Stimulated activated memory B cell treated with anti-CD40 and anti-IgM and Interleukin-4, amounts not matched to agents 10 μg/mL and 1 μg/mL and 100 μg/mL, for 72 hours (primary cell): ENCODE results near the gene TNIK.

Experiments
- ATAC-seq: fragments of 150-1000 bp; cut with Tn5 transposase; 2 replicates; pipeline ENCODE4 v1.10.0; 2021
- H3K27ac Mint-ChIP-seq: one replicate; pipeline ENCODE4 v1.8.0; 2022; ENCODE audit warnings: mild to moderate bottlenecking, mixed read lengths
- H3K27me3 Mint-ChIP-seq: one replicate; pipeline ENCODE4 v1.8.0; 2022; ENCODE audit warnings: mixed read lengths
- H3K36me3 Mint-ChIP-seq: one replicate; pipeline ENCODE4 v1.8.0; 2022; ENCODE audit warnings: mixed read lengths
- H3K4me1 Mint-ChIP-seq: one replicate; pipeline ENCODE4 v1.8.0; 2022; ENCODE audit warnings: mixed read lengths
- H3K4me3 Mint-ChIP-seq: one replicate; pipeline ENCODE4 v1.8.0; 2022; ENCODE audit warnings: mild to moderate bottlenecking, moderate library complexity, mixed read lengths
- H3K9me3 Mint-ChIP-seq: one replicate; pipeline ENCODE4 v1.8.0; 2022; ENCODE audit warnings: mixed read lengths

The TNIK gene

DNA sequence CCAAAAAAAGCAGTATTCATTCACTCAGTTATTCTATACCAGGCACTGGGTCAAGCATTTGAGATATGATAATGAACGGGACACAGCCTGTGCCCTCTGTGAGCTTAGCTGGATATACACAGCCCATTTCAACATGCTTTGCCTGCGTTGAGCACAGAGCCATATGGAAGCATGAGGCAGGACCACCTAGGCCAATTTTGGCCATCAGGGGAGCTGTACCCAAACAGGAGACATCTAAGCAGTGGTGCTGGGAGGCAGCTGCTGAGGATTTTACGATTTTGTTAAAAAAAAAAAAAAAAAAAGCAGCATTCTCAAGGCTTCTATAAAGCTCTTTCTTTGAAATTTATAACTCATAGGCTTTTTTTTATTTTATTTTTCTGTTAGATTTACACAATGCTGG lies 346.5 kb downstream of the TNIK start:
- Mint-ChIP-seq H3K36me3 (no peaks in the 10 kb centered on the region), H3K27ac (no peak overlapping the region), H3K4me3 (no peak overlapping the region), H3K27me3 (no peaks in the 10 kb centered on the region), H3K4me1 (no peaks in the 10 kb centered on the region), H3K9me3 (no peaks in the 10 kb centered on the region)
- ATAC-seq: no peak

DNA sequence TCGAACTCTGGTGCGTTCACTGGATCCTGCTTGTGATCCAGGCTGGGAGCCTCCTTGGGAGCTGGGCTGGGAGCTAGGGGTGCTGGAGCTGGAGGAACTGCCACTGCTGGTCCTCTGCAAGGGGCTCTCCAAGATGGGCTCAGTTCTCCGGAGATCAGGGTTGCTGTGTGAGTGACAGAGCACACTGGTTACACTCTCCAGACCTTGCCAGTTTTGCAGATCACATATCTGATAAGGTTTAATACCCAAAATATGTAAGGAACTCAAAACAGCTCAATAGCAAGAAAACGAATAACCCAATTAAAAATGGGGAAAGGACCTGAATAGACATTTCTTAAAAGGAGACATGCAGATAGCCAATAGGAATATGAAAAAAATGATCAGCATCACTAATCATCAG lies 349.5 kb downstream of the TNIK start:
- no peak overlapping the region for H3K27ac Mint-ChIP-seq
- H3K27me3 Mint-ChIP-seq: no peaks in the 10 kb centered on the region
- H3K4me1 Mint-ChIP-seq: no peaks in the 10 kb centered on the region
- H3K4me3 Mint-ChIP-seq: no peak overlapping the region
- no peaks in the 10 kb centered on the region for H3K36me3 Mint-ChIP-seq
- no peak for ATAC-seq
- H3K9me3 Mint-ChIP-seq: no peaks in the 10 kb centered on the region

DNA sequence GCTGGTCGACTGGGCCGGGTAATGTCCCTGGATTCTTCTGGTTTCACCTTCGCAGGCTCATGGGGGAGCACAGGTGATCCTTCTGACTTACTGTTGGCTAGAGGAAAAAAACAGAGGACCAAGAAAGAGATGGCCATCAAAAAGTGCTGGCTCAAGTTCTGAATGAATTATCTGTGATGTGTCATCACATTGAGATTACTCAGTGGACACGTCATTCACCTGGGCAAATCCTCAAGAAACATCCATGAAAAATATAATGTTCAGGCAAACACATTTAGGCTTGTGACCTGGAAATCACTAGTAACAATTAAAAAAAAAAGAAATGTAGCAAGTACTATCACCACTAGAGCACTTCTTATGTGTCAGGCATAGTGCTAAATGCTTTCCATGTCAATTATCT lies 352.1 kb downstream of the TNIK start:
- ATAC-seq: no peak
- no peaks in the 10 kb centered on the region for H3K9me3 Mint-ChIP-seq
- H3K27me3 Mint-ChIP-seq: no peaks in the 10 kb centered on the region
- no peak overlapping the region for H3K4me3 Mint-ChIP-seq
- no peaks in the 10 kb centered on the region for H3K36me3 Mint-ChIP-seq
- H3K27ac Mint-ChIP-seq: no peak overlapping the region
- H3K4me1 Mint-ChIP-seq: no peaks in the 10 kb centered on the region

DNA sequence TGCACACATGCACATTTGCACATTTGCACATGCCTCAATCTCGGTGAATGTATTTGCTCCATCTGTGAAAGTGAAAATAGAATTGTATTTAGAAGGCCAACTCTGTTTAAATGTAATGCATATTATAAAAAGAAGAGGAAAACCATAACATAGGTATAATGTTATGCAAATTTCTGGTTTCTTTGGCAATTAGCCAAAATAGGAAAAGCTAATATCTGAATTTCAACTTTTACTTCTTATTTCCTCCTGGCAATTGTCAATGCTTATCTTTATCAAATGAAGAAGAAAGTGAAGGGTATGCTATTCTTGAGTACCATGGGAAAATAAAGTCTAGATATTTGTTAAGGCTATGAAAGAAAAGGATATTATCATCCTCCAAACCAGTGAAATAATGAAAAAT lies 357.0 kb downstream of the TNIK start:
- ATAC-seq: no peak
- Mint-ChIP-seq H3K27me3 (no peaks in the 10 kb centered on the region), H3K36me3 (peaks cover 17% of the 10 kb centered on the region), H3K4me1 (no peaks in the 10 kb centered on the region), H3K9me3 (no peaks in the 10 kb centered on the region), H3K4me3 (no peak overlapping the region), H3K27ac (no peak overlapping the region)

DNA sequence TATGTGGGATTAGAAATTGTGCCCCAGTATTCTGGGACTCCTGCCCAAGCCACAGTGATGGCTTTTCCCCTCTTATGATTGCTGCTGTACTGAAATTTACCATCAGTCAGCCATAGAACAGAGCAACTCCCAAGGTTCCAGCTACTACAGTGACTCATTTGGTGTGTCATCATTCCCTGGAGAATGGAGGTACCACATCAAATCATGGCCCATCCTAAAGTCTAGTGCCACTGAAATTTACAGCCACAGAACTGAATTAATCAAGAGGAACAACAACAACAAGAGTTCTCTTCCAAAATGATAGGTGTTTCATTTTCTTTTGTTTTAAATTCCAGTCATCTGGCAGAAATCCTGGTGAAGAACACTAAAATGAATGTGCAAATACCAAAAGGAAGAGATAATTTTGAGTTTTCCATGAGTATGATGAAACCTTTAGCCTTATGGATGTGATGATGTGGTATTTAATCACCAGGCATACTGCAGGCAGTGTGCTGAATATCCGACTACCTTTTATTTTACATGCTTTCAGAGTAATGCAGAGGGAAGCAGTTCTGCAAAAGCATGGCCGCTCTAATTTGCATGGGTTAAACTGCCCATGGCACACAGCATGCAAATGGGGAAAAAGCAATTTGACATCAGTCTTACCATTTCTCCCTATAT lies 358.1 kb downstream of the TNIK start:
- no peak for ATAC-seq
- Mint-ChIP-seq H3K27me3 (no peaks in the 10 kb centered on the region), H3K36me3 (peaks cover 17% of the 10 kb centered on the region), H3K9me3 (peaks cover 3% of the 10 kb centered on the region), H3K4me1 (no peaks in the 10 kb centered on the region), H3K4me3 (no peak overlapping the region), H3K27ac (no peak overlapping the region)

DNA sequence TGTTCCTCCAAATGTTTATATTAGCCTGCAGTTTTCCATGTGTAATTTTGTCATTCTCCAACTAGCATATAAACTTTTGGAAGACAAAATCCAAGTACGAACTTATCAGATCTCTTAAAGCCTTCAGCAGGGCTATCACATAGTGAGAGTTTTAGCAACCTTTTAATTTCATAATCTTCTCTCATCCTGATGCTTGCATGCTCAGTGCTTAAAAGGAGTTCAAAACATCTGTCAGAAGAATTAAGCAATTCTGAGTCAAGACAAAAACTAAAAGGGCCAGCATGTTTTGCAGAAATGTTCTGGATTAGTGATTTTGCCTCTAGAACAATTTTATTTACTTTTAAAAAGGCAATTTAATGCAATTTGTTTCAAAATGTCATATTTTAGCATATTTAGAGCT lies 360.3 kb downstream of the TNIK start:
- ATAC-seq: no peak
- Mint-ChIP-seq H3K27ac (no peak overlapping the region), H3K9me3 (peaks cover 3% of the 10 kb centered on the region), H3K27me3 (peaks cover 2% of the 10 kb centered on the region), H3K4me1 (no peaks in the 10 kb centered on the region), H3K4me3 (no peak overlapping the region), H3K36me3 (peaks cover 17% of the 10 kb centered on the region)

DNA sequence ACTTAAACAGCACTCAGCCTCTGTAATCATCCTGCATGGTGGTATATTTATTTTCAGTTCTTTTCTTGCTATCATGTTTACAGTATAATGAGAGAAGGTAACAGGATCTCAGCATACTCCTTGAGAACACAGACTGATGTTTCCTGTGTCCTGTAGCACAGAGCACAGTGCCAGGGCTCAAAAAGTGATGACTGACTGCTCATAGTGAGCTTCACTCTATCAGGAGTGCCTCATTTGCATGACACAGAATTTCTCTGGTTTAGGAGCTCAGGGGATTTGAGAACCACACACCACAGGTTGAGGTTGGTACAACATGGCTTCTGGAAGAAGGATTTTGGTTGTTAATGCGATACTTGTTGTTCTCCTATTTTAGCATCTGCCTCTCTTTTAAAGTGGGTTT lies 365.1 kb downstream of the TNIK start:
- Mint-ChIP-seq H3K4me1 (no peaks in the 10 kb centered on the region), H3K9me3 (peaks cover 3% of the 10 kb centered on the region), H3K4me3 (no peak overlapping the region), H3K36me3 (peaks cover 9% of the 10 kb centered on the region), H3K27ac (no peak overlapping the region), H3K27me3 (peaks cover 8% of the 10 kb centered on the region)
- ATAC-seq: no peak

DNA sequence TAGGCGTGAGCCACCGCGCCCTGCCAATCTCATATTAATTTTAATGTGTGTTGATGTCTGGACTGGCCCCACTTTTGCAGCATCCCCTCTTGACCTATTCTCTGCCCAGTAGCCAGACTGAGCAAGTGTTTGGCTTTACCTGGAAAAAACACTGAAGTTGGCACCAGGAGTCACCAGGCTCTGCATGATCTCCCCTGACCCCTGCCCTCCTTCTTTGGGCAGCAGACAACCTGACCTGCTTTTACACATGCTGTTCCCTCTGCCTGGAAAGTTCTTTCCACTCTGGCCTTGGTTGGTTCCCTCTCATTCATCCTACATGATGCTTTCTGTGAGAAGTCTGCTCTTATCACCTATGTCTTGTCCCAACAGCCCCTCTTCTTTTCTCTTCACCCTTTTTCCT lies 365.8 kb downstream of the TNIK start:
- peaks cover 3% of the 10 kb centered on the region for H3K9me3 Mint-ChIP-seq
- H3K27ac Mint-ChIP-seq: no peak overlapping the region
- peaks cover 6% of the 10 kb centered on the region for H3K36me3 Mint-ChIP-seq
- no peak overlapping the region for H3K4me3 Mint-ChIP-seq
- no peak for ATAC-seq
- peaks cover 8% of the 10 kb centered on the region for H3K27me3 Mint-ChIP-seq
- no peaks in the 10 kb centered on the region for H3K4me1 Mint-ChIP-seq

DNA sequence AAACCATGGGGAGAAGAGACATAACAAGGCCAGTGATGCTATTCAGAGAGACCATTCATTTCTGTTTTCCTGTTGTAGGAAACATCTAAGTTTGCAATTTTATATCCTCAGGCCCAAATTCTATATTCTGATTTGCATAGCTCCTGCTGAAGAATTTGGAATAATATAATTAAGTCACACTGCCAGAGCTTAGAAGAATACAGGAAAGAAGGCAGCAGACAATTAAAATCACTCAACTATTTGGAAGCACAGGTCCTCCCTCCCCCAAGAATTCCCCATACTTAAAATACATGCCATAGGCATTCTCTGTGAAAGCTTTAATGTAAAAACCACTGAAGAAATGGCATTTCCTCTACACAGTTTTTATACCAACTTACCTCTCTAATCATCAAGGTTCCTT lies 366.7 kb downstream of the TNIK start:
- no peak overlapping the region for H3K27ac Mint-ChIP-seq
- H3K36me3 Mint-ChIP-seq: no peaks in the 10 kb centered on the region
- ATAC-seq: no peak

DNA sequence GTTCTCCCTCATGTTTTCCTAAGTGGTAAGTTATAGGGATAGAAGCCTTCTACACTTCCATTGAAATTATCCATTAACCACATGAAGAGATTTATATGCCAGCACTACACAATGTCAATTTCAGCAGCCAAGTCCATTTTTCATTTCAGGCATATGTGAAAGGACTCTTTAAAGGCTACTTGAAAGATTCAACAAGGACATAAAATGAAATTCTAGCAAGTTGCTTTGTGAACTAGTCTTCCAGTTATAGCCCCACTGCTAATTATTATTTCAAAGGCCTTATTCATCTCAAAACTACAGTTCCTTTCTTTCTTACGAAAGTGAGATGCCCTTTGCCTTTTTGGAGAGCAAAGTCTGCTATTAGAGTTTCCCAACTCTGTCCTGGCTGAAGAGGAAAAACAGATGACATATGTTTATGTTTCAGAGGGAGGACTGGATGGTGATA lies 367.7 kb downstream of the TNIK start:
- Mint-ChIP-seq H3K4me3 (no peak overlapping the region), H3K9me3 (peaks cover under 1% of the 10 kb centered on the region), H3K4me1 (no peaks in the 10 kb centered on the region), H3K27me3 (peaks cover 8% of the 10 kb centered on the region), H3K27ac (no peak overlapping the region), H3K36me3 (no peaks in the 10 kb centered on the region)
- no peak for ATAC-seq

More for the DNA sequence above, 366.7 kb downstream of the TNIK start:
- Mint-ChIP-seq H3K4me3 (no peak overlapping the region), H3K4me1 (no peaks in the 10 kb centered on the region), H3K9me3 (peaks cover 3% of the 10 kb centered on the region), H3K27me3 (peaks cover 8% of the 10 kb centered on the region)

DNA sequence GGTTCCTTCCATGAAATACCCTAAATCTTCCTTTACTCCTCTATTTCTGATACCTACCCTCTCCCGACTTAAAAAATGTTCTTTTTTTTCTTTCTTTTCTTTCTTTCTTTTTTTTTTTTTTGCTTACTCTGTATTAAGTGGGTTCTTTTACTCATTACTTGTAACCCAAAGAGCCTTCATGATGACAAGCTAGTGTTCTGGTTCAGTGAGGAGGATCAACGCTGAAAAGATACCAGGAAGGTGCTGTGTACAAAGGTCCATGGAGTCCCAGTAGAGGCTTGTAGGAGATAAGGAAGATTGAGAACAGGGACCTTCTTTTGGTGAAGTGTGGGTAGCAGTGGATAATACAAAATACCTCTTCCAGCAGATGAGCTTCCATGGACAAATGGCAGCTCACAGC lies 369.9 kb downstream of the TNIK start:
- no peak for ATAC-seq
- no peak overlapping the region for H3K27ac Mint-ChIP-seq
- H3K27me3 Mint-ChIP-seq: peaks cover 8% of the 10 kb centered on the region
- H3K36me3 Mint-ChIP-seq: no peaks in the 10 kb centered on the region
- no peak overlapping the region for H3K4me3 Mint-ChIP-seq
- H3K9me3 Mint-ChIP-seq: no peaks in the 10 kb centered on the region
- H3K4me1 Mint-ChIP-seq: no peaks in the 10 kb centered on the region

DNA sequence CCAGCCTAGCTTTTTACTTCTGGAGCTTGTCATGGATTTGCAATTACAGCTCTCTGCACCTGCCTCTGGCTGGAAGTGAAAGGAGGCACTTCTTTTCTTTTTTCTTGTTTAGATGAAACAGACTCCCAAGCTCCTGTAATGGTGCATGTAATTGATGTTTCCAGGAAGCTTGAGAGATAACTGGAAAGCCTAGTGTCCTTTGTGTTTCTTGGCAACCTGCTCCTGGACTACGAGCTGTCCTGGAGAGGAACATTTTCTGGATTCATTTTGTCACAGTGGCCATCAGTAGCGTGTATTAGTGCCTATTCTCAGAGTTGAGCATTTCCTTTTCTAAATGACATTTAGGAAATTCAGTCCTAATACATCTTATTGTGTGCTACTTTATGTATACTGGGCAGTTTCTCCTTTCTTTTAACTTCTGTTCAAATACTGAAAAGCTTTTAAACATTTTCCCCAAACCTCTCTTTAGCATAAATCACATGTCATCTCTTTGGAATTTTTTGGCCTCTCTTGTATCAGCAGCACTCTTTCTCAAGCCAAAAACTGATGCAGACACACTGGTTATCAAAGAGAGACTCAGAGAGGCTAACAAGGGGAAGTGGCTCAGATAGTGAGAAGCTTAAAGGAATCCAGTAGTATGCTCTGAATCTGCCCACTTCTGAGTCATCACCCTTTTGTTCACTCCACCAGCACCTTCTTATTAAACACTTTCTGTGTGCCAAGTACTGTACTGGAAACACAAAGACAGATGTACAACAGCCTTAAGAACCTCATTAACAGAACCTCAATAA lies 371.0 kb downstream of the TNIK start:
- Mint-ChIP-seq H3K9me3 (no peaks in the 10 kb centered on the region), H3K4me3 (no peak overlapping the region), H3K4me1 (no peaks in the 10 kb centered on the region), H3K27ac (no peak overlapping the region), H3K36me3 (no peaks in the 10 kb centered on the region), H3K27me3 (no peaks in the 10 kb centered on the region)
- ATAC-seq: peak; percentile 35

DNA sequence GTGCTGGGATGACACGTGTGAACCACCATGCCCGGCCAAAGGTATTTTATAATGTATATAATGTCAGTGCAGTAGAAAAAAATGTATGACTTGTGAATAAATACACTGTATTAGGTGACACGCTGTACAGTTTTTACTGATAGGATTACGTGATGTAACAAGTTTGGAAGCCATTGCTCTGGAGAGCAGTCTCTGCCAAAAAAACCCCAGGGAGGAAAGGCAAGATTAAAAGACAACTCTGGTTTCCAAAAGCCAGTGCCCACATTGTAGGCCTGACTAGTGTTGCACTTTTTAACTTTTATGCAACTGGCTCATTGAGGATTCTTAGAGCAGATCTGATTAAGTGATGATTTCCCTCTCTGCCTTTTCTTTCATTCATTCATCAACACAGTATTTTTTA lies 371.7 kb downstream of the TNIK start:
- Mint-ChIP-seq H3K4me3 (no peak overlapping the region), H3K4me1 (no peaks in the 10 kb centered on the region), H3K36me3 (no peaks in the 10 kb centered on the region), H3K9me3 (no peaks in the 10 kb centered on the region), H3K27ac (no peak overlapping the region), H3K27me3 (no peaks in the 10 kb centered on the region)
- no peak for ATAC-seq

DNA sequence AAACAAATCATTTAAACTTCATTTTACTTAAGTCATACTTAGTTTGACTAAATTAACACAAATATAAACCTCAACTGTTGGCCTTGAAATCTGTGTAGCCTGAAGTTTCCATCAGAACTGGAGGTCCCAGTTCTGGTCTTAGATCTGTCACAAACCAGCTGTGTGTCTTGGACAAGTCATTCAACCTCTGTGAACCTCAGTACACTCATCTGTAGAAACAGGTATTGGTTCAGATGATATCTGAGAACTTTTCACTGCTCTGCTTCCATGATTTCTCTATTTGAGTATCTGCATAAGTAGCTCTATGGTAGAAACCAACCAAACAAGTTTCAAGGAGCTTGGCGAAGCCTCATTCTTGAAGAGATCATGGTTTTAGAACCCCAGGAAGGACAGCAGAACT lies 373.3 kb downstream of the TNIK start:
- Mint-ChIP-seq H3K27ac (no peak overlapping the region), H3K9me3 (no peaks in the 10 kb centered on the region), H3K36me3 (no peaks in the 10 kb centered on the region), H3K4me1 (no peaks in the 10 kb centered on the region), H3K27me3 (no peaks in the 10 kb centered on the region), H3K4me3 (no peak overlapping the region)
- no peak for ATAC-seq

DNA sequence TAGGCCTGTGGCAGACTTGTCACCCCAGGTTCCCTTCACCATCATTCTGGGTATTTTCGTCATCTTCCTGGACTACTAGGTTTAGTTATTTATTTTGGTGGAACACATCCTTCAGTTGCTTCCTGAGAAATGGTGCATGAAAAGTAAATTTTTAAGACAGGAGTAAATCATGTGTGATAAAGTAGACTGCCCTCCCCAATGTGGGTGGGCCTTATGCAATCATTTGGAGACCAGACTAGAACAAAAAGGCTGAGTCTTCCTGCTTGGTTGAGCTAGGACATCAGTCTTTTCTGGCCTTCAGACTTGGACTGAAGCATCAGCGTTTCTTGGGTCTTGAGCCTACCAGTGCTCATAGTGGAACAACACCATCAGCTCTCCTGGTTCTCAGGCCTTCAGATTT lies 382.9 kb downstream of the TNIK start:
- peaks cover 5% of the 10 kb centered on the region for H3K4me1 Mint-ChIP-seq
- H3K9me3 Mint-ChIP-seq: no peaks in the 10 kb centered on the region
- no peaks in the 10 kb centered on the region for H3K27me3 Mint-ChIP-seq
- no peaks in the 10 kb centered on the region for H3K36me3 Mint-ChIP-seq
- no peak overlapping the region for H3K4me3 Mint-ChIP-seq
- no peak for ATAC-seq
- no peak overlapping the region for H3K27ac Mint-ChIP-seq

DNA sequence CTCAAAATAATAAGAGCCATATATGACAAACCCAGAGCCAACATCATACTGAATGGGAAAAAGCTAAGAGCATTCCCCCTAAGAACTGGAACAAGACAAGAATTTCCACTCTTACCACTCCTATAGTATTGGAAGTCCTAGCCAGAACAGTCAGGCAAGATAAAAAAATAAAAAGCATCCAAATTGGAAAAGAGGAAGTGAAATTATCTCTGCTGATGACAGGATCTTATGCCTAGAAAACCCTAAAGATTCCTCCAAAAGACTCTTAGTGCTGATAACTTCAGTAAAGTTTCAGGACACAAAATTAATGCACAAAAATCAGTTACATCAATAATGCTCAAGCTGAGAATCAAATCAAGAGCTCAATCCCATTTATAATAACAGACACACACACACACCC lies 387.8 kb downstream of the TNIK start:
- H3K4me3 Mint-ChIP-seq: no peak overlapping the region
- H3K4me1 Mint-ChIP-seq: no peaks in the 10 kb centered on the region
- H3K36me3 Mint-ChIP-seq: no peaks in the 10 kb centered on the region
- no peaks in the 10 kb centered on the region for H3K9me3 Mint-ChIP-seq
- H3K27me3 Mint-ChIP-seq: no peaks in the 10 kb centered on the region
- no peak overlapping the region for H3K27ac Mint-ChIP-seq
- no peak for ATAC-seq
